AG10803 (cell line): Measurements from ENCODE around the gene PTH2.

ENCODE experiments used
- DNase-seq: peaks from one replicate; pipeline ENCODE4 v3.0.0; 2010; ENCODE audit warnings: low read depth
- H3K4me3 ChIP-seq: 2 replicates; pipeline ENCODE4 v1.5.1; 2011; ENCODE audit warnings: mild to moderate bottlenecking, low read length, control low read depth
- TF ChIP-seq, protein P1 (sequence below): conservative IDR thresholded peaks from 2 replicates; pipeline ENCODE4 v1.5.1; 2011; ENCODE audit warnings: mild to moderate bottlenecking, low read length, control low read depth, inconsistent platforms

Gene PTH2

DNA sequence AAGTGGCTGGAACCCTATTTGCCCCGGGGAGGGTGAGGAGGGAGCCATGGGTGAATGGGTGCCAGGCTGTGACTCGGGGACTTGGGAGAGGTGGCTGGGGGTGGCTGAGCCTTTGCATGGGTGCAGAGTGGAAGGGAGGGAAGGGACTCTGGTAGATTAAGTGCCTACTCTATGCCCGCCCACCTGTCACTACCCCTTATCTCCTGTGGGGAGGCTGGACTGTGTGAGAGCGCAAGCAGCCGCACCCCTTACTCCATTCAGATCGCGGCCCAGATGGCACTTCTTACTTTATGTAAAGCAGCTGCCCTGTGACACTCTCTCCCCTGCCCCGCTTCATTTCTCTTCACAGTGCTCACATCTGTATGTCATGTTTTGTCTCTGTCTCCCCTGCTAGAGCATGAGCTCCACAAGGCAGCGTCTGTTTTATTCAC, 32.3 kb downstream of the PTH2 start:
- H3K4me3 ChIP-seq, result no peak overlapping the region
- TF ChIP-seq, protein P1, sequence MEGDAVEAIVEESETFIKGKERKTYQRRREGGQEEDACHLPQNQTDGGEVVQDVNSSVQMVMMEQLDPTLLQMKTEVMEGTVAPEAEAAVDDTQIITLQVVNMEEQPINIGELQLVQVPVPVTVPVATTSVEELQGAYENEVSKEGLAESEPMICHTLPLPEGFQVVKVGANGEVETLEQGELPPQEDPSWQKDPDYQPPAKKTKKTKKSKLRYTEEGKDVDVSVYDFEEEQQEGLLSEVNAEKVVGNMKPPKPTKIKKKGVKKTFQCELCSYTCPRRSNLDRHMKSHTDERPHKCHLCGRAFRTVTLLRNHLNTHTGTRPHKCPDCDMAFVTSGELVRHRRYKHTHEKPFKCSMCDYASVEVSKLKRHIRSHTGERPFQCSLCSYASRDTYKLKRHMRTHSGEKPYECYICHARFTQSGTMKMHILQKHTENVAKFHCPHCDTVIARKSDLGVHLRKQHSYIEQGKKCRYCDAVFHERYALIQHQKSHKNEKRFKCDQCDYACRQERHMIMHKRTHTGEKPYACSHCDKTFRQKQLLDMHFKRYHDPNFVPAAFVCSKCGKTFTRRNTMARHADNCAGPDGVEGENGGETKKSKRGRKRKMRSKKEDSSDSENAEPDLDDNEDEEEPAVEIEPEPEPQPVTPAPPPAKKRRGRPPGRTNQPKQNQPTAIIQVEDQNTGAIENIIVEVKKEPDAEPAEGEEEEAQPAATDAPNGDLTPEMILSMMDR, result no peak
- DNase-seq, result no peak

DNA sequence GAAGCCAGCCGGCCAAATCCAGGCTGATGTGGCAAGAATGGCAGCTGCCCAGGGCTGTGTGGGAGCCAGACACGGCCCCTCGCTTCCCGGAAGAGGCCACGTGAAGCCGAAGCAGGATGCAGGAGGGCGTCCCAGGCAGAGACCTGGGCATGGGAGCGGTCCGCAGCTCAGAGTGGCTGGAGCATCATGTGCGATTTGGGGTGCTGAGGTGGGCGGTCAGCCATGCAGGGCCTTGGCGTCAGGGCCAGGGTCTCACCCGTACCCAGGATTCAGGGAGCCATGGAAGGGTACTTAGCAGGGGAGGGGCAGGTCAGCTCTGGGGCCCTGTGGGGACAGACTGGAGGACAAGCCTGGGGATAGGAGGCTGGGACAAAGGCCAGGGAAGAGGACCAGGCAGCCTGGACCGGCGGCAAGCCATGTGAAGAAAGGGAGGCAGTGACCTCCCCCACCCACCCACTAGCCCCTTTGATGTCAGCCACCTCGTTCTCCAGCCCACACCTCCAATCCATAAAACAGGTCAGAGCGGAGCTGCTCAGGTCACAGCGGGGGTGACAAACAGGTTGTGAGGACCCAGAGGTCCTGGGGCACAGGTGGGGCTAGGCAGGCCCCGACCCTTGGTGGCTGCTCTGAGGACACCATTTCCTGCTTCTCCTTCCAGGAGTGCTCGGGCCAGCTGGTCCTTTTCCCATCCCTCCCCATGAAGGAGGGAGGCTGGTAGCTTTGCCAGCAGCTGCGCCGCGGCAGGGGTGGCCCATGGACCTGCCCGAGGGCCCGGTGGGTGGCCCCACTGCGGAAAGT, 32.9 kb downstream of the PTH2 start:
- no peak overlapping the region for H3K4me3 ChIP-seq
- TF ChIP-seq, protein P1, result no peak
- no peak for DNase-seq

- TF ChIP-seq, protein P1, result no peak
- no peak overlapping the region for H3K4me3 ChIP-seq
- DNase-seq, result no peak
Measured at GRCh38 chr19:49389406-49389805, 33.8 kb downstream of the PTH2 start.

DNA sequence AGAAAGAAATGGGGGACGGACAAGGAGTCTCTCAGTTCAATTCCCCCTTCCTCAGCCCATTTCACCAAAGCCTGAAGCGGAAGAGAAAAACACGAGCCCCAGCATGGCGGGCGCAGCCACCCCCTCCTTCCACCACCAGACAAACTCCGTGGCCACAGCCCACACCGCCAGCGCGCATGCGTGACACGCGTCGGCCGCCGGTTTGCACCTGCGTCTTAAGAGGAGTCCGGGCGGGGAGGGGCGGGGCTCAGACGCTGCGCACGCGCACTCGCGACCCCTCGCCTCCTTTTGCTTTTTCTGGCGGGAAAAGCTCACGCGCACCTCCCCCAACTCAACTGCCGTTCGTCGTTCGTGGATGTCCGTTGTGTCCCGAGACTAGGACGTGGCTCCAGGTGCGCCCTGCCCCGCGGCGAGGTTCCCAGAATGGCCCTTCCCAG, 35.3 kb downstream of the PTH2 start, which contains the start of gene KASH5:
TSS of gene KASH5 (plus strand) at position 314 of the 437 bp plus-strand sequence. CDS start 2,635 bp downstream, outside the sequence.
- TF ChIP-seq, protein P1, result no peak
- H3K4me3 ChIP-seq, result no peak within 1 kb of the TSS
- DNase-seq, result peak; percentile 53

DNA sequence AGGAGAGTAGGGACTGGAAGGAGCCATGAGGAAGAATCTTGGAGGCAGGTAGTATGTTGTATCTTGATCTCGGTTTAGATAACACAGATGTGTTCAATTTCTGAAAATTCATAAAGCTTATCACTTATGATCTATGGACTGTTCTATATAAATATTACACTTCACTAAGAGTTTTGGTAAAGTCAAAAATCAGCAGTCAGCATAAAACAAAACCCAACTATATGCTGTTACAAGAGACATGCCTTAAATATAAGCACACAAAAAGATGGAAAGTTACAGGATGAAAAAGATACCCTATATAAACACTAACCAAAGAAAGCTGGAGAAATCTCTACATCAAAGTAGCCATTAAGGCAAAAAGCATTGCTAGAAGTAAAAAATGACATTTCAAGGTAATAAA, 39.6 kb downstream of the PTH2 start:
- H3K4me3 ChIP-seq, result no peak overlapping the region
- TF ChIP-seq, protein P1, result no peak
- no peak for DNase-seq

DNA sequence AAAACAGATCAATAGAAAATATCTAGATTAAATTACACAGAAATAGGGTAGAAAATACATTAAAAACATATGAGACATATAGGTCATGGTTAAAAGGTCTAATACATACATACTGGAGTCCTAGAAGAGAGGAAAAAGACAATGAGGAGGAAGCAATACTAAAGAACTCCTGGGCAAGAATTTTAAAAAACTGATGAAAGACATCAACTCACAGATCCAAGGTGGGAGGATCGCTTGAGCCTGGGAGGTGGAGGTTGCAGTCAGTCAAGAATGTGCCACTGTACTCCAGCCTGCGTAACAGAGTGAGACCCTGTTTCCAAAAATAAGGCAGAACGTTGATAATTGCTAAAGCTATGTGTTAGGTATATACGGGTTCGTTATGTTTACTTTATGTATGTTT, 40.6 kb downstream of the PTH2 start:
- TF ChIP-seq, protein P1, result no peak
- no peak overlapping the region for H3K4me3 ChIP-seq
- DNase-seq, result no peak

DNA sequence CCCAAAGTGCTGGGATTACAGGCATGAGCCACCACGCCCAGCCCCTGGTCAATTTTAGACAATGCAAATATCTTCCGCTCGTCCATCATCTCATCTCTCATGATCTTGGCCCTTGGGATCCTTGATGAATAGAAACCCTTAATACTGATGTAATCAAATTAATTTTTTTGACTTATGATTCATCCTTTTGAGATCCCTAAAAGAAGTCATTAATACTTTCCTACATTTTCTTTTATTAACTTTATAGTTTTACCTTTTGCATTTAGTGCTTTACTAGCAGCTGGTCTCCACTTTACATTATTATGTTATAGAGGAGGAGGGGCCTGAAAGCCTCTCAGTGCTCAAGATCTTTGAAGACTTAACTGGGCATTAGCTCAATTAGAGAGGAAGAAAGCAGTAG, 42.9 kb downstream of the PTH2 start:
- TF ChIP-seq, protein P1, result no peak
- DNase-seq, result no peak
- H3K4me3 ChIP-seq, result no peak overlapping the region
